ENCODE data around the gene HSD11B2.

- no peak for TF ChIP-seq CTCF (IDR thresholded peaks at IDR 0.05; ENCODE audit: extremely low read depth in 1 of 2, insufficient read depth in 1 of 2, low read depth in 1 of 2, low read length in 2 of 2)
- TF ChIP-seq POLR2A (IDR thresholded peaks at IDR 0.05; ENCODE audit: low read depth, low read length): no peak
- no peak for TF ChIP-seq FOS (IDR thresholded peaks at IDR 0.05; ENCODE audit: borderline replicate concordance, insufficient read depth, low read length)
- no peak for TF ChIP-seq MYC (IDR thresholded peaks at IDR 0.05; ENCODE audit: low read depth, low read length)
- TF ChIP-seq POLR2AphosphoS5 (IDR thresholded peaks at IDR 0.05; ENCODE audit: insufficient read depth, low read depth, low read length): no peak
- TF ChIP-seq JUN (IDR thresholded peaks at IDR 0.05; ENCODE audit: borderline replicate concordance, insufficient read depth, insufficient read length, low read depth): no peak
- no peak for TF ChIP-seq EZH2 (IDR thresholded peaks at IDR 0.05; ENCODE audit: borderline replicate concordance, low read depth, low read length, severe bottlenecking)
These were observed 32.1 kb downstream of the HSD11B2 start for GRCh38 chr16:67463059-67463458.
